Measurements from ENCODE around the gene BICD1.
"Not testable (repeated sequence)": the region's sequence is repeated elsewhere in the genome, so short reads cannot be mapped to it uniquely, and the experiment has no call there.

The BICD1 gene

DNA sequence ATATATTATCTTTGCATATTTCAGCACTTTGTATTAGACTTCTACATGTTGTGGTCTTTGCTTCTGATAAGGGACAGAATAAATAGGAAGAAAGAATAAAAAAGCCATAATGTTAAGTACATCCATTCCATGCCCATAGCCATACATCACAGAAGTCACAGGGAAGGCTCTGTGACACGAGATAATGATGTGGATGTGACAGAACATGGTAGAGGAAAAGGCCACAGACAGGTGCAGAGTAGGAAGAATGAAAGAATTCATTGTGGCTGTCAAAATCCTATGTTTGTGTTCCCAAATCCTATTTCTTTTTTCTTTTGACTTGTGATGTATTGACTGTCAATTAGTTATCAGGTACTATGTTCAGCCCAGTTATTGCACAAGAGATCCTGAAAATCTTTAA lies 38.4 kb downstream of the BICD1 start:
- no peak for DNase-seq (ENCODE audit: low read depth in 2 of 2)

DNA sequence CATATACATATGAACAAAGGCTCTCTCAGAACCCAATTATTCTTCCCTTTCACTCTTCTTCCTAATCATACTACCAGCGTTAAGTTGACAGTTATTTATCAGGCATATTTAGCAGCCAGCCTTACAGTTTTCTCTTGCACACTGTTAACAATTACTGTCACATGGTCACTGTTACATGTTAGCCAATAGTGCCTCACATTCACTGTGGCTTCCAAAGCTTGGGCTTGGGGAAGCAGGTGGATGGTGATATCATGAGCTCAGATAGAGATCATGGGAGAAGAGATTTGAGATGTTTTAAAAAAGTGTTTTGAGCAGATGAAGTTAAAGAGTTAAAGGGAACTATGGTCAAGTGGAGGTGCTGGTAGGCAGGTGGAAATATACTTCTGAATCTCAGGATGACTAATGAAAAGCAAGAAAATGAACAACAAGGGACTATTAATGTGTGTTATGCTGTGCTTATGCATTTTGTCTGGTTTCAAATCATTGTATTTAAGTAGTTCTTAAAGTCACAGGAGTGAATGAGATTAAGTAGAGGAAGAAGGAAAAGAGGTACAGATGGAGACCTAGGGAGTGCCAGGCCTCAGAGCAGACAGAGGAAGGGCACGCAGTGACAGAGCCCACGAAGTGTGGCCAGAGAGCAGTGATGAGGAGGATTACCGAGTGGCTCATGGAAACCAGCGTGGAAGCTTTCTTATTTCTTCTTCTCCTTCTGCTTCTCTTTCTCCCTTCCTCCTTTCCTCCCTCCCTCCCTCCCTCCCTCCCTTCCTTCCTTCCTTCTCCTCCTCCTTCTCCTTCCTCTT lies 39.6 kb downstream of the BICD1 start:
- DNase-seq (ENCODE audit: low read depth in 2 of 2) = no peak

DNA sequence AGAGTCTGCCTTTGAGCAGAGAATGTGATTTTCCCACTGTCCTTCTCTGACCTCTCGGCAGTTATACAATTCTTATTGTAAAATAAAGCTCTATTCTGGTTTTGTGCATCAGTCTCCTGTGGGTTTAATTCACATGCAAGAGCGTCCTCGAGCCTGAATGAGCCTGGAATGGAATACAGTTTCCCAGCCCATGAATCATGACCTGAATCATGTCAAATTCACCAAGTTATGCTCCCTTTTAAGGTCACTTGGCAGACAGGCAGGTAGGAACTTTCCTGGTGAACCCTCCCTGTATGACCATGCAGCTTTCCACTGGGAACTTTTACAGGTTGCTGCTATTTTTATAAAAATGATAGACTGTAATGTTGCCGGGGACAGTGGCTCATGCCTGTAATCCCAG lies 41.7 kb downstream of the BICD1 start:
- no peak for DNase-seq (ENCODE audit: low read depth in 2 of 2)

DNA sequence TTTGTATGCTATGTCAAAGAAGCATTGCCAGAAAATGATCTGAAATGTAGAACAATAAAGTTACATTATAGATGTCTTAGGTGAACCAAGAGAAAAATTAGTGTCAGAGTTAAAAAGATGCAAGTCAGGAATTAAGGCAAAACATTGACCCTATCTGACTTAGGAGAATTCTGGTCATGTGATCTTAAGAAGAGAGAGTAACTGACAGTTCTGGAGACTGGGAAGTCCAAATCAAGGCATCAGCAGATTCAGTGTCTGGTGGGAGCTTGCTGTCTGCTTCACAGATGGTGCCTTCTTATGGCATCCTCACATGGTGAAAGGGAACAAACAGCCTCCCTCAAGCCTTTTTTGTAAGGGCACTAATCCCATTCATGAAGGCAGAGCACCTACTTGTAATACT lies 42.8 kb downstream of the BICD1 start:
- no peak for DNase-seq (ENCODE audit: low read depth in 2 of 2)

DNA sequence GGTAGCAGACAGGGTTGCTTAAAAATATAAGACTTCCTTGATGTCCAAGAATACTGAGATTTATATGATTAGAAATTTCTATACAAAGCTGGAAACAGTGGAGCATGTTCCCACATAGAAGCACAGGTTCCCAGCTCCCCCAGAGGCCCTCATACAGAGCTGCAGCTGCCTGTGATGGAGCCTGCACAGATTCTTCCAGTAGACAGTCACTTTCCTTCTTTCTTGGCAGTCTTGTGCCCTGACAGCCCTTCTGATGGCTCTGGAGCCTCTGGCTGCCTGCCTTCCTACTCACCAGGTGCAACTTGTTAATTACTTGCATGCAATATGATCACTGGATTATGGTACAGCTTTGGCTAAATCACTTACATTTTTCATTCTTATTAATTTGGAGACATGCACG lies 44.4 kb downstream of the BICD1 start:
- no peak for DNase-seq (ENCODE audit: low read depth in 2 of 2)

DNA sequence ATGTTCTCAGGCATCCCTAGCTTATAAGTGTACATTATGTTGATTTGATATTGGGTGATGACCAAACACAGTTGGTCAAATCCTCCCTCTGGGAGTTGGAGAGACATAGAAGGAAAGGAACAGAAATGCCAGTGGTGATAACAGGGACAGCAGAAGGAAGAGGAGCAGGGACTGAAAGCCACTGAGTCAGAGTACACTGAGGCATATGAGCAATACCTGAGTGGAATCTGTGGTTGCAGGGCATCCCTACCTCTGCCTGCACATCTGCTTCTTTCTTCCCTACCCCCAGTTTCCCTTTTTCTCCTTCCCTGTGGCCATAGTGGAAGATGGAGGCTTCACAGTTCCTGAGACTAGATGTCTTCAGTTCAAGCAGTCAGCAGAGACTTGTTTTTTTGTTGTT lies 44.9 kb downstream of the BICD1 start:
- no peak for DNase-seq (ENCODE audit: low read depth in 2 of 2)

DNA sequence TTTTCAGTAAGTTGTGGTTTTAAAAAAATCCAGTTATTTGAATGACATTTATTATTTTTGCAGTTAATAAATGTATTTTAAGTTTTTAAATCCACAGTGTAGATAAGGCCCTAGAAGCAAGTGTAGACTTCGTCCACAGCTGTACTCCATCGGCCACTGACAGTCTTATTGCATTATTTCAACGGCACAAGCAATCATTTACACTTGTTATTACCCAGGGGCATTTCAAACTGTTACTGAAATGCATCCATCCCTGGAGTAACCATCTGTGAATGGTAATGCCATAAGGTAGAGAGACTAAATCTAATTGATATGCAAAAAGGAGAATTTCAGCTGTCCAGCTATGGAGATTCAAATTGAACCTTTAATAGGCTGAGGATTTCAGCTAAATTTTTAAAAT lies 48.4 kb downstream of the BICD1 start:
- DNase-seq (ENCODE audit: low read depth in 2 of 2) = no peak

DNA sequence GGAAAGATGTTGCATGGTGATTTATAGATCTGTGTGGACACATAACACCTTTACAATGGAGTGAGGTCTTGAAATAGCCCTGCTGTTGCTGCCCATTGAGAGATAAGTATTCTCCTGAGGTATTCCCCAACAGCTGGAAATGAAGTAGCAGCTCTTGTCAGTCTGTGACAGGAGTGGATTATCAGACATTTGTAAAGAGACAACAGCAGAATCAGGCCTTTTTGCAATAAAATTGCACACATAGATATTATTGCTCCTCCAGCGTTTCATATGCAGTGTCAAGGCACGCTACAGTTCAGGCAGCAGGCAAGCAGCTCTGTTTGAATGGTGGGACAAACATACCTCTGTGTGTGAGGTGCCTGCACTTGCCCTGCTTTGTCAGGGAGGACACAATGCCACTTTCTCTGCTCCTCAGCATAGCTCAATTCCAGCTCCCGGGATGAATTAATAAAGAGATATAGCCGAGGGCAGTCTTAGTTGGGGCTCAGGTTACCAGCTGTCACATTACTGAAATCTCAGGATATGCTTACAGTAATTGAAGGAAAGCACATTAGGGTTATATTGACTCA lies 49.4 kb downstream of the BICD1 start:
- DNase-seq (ENCODE audit: low read depth in 2 of 2) = no peak

DNA sequence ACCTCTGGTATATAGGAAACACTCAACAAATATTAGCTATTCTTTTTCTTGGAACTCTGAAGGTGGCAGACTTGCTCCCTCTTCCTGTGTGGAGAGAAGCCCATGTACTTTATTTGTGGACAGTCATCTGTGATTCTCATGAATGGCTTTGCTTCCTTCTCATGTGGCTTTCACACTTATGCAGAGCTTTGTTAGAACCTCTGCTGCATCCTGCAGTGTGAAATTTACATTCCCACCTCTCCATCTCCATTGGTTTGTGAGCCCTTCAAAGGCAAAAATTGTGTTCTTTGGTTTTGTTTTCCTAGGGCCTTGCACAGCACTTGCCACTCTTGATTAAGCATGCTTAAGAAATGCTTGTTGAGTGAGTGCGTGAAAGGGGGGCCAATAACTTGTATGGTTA lies 51.9 kb downstream of the BICD1 start:
- no peak for DNase-seq (ENCODE audit: low read depth in 2 of 2)

DNA sequence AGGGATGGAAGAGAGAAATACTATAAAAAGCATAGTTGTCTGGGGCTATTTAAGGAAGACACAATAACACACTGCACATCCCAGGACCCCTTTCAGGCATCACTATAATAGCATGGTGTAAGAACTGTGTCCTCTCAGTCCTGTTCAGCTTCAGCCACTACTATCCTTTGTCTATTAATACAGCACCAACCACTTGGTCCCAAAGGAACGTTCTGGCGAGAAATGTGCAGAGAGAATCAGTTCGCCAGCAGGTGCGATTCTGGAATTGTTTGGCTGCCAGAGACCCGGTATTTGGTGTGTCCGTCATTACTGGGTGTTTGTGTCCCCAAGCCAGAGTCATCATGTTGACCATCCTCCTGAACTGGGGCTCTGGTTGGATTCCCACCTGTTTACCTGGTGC lies 52.7 kb downstream of the BICD1 start:
- DNase-seq (ENCODE audit: low read depth in 2 of 2) = no peak

DNA sequence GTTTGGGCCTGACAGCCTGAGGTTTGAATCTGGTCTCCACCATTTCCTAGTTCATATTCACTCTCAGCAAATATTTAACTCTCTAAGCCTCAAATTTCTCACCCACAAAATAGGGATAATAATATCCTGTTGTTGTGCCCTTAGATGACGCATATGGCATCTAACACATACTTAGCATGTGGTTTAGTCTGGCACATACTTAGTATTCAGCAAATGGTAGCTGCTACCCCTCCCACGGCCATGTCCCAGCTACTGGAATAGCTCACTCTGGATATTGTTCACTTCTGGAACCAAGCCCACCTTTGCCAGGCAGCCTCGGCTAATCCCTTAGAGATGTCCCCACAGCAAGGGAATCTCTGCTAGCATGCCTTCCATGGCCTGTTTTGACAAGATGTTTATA lies 53.3 kb downstream of the BICD1 start:
- no peak for DNase-seq (ENCODE audit: low read depth in 2 of 2)

DNA sequence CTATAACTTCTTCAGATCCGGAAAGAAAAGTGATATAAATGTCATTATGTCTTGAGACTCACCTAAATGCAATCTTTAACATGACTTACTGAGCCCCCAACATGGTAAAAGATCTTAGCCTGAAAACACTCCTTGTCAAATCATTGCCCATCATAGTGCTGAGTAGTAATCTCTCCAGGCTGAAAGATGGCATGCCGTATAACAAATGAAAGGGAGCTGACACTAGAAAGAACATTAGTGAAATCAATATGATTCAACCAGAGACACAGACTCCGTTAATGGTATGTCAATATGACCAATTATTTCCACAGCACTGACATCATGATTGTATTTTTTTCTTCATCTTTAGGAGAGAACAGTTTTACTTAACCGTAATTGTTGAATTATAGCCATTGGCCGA lies 54.4 kb downstream of the BICD1 start:
- no peak for DNase-seq (ENCODE audit: low read depth in 2 of 2)

DNA sequence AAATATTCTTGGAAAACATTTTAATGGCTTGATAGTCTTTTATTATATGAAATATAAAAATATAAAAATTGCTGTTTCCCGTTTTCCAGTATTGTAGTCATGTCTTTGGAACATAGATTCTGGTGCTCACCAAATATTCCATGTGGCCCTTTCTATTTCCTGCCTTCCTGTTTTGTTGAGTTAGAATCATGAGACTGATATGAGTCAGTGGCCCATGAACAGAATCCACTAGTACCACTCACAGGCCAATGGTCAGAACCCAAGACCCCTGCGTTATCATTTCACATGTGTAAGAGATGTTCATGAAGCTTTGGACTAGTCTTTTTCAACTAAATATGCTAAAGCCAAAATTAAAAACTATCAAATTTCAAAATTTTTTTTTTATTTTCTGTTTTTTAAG lies 56.9 kb downstream of the BICD1 start:
- no peak for DNase-seq (ENCODE audit: low read depth in 2 of 2)

DNA sequence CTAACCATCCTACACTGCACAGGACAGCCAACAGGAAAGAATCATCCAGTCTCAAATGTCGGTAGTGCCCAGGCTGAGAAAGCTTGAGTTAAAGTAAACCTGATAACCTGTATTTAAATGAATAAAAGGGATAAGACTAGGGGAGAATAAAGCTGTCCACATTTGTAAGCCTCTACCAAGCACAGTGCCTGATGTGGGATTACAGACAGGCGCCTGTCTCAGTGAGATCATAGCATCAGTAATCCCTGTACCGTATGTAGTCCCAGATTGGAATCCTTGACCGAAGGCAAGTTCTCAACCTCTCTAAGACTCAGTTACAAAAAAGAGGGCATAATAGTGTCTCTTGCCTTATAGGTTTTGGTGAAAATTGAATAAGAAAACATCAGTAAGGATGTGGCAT lies 59.9 kb downstream of the BICD1 start:
- no peak for DNase-seq (ENCODE audit: low read depth in 2 of 2)

DNA sequence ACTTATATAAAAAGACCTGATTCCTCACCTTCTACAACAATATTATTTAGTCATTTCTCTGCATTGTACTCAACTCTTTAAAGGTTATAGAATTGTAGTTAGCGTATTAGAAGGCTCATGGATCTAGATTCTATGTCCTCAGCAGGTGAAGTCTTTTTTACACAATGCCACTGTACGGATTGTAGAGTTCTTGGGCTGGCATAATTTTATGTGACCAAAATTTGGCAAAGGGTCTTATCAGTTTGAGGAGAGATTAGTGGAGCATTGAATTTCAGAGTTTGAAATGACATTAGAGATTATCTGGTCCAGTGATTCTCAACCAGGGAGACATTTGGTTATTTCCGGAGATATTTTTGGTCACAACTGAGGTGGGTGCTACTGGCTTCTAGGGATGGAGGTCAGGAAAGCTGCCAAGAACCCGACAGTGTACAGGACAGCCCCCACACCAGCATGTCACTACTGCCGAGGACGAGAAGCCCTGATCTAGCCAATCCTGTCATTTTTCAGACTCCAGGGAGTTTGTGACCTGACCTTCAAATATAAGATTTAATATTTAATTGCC lies 63.9 kb downstream of the BICD1 start:
- no peak for DNase-seq (ENCODE audit: low read depth in 2 of 2)

DNA sequence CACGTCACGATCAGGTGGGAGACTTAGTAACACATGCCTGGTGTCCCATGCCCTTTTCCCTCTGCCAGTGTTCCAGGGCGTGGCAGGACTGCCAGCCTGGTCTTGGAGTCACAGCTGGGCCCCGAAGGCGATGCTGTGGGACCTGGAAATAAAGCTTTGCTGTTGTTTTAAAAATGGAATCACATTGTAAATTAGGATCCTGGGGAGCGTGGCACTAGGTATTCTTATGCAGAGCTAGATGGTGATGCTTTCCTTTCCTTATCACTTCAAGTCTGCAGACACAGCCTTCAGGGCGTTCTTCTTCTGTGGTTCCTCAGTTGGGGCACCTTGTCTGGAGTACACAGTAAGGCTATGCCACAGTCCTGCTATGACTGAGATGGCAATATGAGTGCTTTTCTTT lies 64.6 kb downstream of the BICD1 start:
- no peak for DNase-seq (ENCODE audit: low read depth in 2 of 2)

DNA sequence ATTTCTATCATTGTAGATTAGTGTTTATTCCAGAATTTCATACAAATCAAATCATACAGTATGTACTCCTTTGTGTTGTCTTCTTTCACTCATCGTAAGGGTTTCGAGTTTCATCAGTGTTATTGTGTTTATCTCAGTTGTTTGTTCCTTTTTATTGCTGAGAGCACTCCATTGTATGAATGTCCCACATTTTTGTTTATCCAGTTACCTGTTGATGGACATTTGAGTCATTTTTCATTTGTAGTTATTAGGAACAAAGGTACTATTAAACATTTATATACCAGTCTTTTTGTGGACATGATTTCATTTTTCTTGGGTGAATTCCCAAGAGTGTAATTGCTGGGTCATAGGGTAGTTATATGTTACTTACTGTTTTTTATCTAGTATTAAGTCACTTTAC lies 70.0 kb downstream of the BICD1 start:
- no peak for DNase-seq (ENCODE audit: low read depth in 2 of 2)

DNA sequence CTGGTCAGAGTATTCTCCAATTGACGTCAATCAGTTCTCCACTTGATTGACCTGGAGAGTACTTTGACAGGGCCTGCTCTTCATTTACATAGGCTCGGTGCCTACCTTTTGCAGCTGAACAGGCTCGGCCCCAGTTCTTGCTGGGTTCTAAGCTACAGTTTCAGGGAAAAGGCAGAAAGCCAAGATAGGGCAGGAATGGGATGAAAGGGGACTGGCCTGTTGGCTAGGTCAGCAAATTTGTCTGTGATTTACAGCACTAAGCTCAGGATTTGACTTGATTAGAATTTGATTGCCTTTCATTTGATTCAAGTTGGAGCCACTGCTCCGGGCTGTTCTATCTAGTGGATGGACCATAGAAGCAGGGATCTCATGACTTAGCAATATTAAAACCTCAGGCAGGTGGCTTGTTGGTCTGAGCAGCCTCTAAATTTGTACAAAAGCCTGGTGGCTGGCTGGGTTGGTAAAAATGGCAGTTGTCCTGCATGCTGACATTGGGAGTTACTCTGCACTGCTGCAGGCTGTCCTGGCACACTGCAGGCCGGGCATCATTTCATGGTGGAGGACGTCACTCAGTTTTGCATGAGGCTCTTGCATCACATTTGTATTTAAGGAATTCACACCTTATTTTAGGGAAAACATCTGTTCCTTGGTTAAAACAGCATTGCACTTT lies 71.8 kb downstream of the BICD1 start:
- no peak for DNase-seq (ENCODE audit: low read depth in 2 of 2)

DNA sequence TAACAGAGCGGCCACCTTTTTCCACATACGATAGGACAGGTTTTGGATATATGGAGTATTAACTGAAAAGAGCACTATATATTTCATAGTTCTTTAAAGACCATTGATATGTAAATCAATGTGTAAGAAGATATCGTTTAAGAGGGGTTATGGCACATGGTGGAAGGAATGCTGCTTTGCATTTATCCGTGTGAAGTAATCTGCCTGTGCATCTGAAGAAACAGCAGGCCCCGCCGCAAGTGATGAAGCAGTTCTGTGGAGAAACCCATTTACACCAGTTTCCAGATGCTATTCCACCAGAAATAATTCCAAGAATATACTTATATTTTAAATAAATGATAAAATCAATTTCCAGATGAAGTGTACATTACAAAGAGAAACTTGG lies 72.4 kb downstream of the BICD1 start:
- no peak for DNase-seq (ENCODE audit: low read depth in 2 of 2)

DNA sequence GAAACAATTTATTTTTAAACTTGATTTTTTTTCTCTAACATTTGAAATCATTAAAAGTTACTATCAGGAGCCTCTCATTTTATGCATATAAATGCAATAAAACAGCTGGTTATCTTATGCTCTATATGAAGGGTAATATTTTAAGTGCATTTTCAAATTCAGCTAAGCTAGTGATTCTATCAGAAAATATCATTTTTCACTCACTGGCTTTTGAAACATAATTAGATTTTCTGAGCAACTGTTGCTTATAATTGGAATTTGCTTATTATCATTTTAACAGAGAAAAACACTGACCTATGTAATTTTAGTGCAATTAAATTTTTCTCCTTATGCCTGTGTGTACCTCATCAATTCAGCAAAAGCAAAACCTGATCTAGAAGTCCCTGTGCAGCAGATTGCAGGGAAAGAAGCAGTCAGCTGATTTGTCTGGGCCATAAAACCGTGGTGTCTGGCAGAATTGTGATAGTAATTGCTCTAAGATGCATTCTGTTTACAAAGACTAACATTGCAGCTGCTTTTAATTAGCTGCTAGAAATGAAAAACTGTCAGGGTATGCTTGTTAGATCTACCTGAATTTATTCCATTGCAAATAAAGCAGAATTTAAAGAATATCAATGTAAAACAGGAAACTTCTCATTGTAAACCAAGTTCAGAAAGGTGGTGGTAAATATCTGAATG lies 75.0 kb downstream of the BICD1 start:
- no peak for DNase-seq (ENCODE audit: low read depth in 2 of 2)

DNA sequence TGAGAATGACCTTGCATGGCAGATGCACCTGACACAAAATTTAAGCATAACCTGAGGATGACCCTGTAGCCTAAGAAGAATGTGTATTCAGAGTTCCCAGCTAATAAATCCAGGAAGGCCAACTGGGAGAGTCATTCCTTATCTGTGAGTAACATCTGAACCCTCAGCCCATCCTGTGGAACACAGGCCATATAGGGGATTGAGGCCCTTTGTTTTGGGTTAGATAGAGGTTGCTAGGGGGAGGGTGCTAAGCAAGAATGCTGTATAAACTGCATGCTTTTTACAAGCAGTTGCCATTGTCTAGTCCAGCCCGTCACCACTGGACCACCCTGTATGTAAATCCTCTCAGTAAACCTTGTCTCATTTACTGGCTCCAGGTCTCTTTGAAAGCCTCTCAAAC lies 77.0 kb downstream of the BICD1 start:
- DNase-seq (ENCODE audit: low read depth in 2 of 2) = no peak

DNA sequence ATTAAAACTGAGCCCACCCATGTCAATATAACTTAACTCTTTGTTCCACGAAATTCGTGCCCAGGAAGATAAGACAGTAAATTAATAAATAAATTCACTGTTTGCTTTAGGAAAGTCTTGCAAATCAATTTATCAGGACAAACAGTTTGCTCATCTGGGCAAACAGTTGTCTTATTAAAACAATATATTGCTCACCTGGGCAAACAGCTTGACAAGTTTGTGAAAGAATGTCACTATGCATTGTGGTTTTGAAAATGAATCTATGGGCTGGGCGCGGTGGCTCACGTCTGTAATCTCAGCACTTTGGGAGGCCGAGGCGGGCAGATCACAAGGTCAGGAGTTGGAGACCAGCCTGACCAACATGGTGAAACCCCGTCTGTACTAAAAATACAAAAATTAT lies 80.5 kb downstream of the BICD1 start:
- not testable (repeated sequence) for DNase-seq (ENCODE audit: low read depth in 2 of 2)

DNA sequence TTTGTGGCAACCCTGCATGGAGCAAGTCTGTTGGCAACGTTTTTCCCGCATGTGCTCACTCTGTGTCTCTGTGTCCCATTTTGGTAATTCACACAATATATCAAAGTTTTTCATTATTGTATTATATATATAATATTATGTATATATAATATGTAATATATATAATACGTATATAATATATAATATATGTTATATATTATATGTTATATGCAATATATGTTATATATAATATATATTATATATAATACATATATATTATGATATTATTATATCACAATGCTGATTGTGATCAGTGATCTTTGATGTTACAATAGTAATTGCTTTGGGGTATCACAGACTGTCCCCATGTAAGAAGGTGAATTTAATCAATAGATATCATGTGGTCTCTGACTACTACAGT lies 84.8 kb downstream of the BICD1 start:
- DNase-seq (ENCODE audit: low read depth in 2 of 2) = no peak

All from activated CD8-positive, alpha-beta memory T cell treated with anti-CD3 and anti-CD28 coated beads for 4 hours (primary cell).